B cell (primary cell): ENCODE results near the gene C10orf90. TPM values are rescaled to one million over a fixed set of nuclear protein-coding genes. Genes with fewer than 3 reads are reported as not detected.

Source experiments
- ATAC-seq: fragments of 200-7000 bp; cut with Tn5 transposase; one replicate; pipeline ENCODE4 v1.10.0; 2021; ENCODE audit warnings: low read depth, mild to moderate bottlenecking, moderate number of reproducible peaks, moderate library complexity
- CTCF ChIA-PET: fragments of 350-600 bp; sonication (Branson Sonifier 250); formaldehyde crosslinking; loops from one replicate; lab custom pipeline; 2021; ENCODE audit warnings: antibody characterized with exemption, inconsistent platforms; lab: Charles Lee
- POLR2A ChIA-PET: fragments of 350-600 bp; sonication (Branson Sonifier 250); formaldehyde crosslinking; loops from one replicate; lab custom pipeline; 2021; ENCODE audit warnings: antibody characterized with exemption; lab: Charles Lee
- DNase-seq: peaks from one replicate; pipeline ENCODE4 v3.0.0; 2013
- H2AFZ ChIP-seq: 2 replicates; pipeline ENCODE4 v1.6.1; 2012; ENCODE audit warnings: mild to moderate bottlenecking, low read depth, low read length; ENCODE audit not compliant: insufficient read depth, poor library complexity, severe bottlenecking
- H3K27ac ChIP-seq, 2 donors: 1 replicate in 1 of 2; 2 replicates in 1 of 2; pipeline ENCODE4 v1.5.1; 2012 to 2013; ENCODE audit warnings: low read length in 2 of 2, mild to moderate bottlenecking in 2 of 2, moderate library complexity in 1 of 2
- H3K27me3 ChIP-seq, 4 experiments: fragments of 200-600 bp in 1 of 4; sonication (generic) in 1 of 4; replicated peaks in 1 of 4; 1 replicate in 2 of 4; 2 replicates in 2 of 4; pipeline versions ENCODE4 v1.6.1 to v1.7.0; 2013 to 2016; ENCODE audit warnings: low read length in 3 of 4, mild to moderate bottlenecking in 2 of 4, mixed read lengths in 1 of 4, moderate library complexity in 1 of 4; ENCODE audit not compliant: insufficient read depth in 4 of 4, control insufficient read depth in 3 of 4; ENCODE audit errors: control extremely low read depth in 1 of 4
- H3K36me3 ChIP-seq, 2 experiments: replicated peaks in 1 of 2; 1 replicate in 1 of 2; 2 replicates in 1 of 2; pipeline versions ENCODE4 v1.6.1 to v1.7.1; 2013; ENCODE audit warnings: low read length in 1 of 2; ENCODE audit not compliant: insufficient read depth in 2 of 2, control insufficient read depth in 1 of 2; ENCODE audit errors: control extremely low read depth in 1 of 2, extremely low read depth in 1 of 2
- H3K4me1 ChIP-seq, 2 donors: fragments of 200-600 bp in 1 of 2; sonication (generic) in 1 of 2; 1 replicate in 1 of 2; 2 replicates in 1 of 2; pipeline versions ENCODE4 v1.5.1 to v1.6.1; 2013 to 2017; ENCODE audit warnings: low read length in 2 of 2; ENCODE audit not compliant: control insufficient read depth in 2 of 2, insufficient read depth in 2 of 2
- H3K4me2 ChIP-seq: replicated peaks from 2 replicates; pipeline ENCODE3; 2012; ENCODE audit warnings: mild to moderate bottlenecking, low read depth, low read length; ENCODE audit not compliant: poor library complexity, severe bottlenecking
- H3K4me3 ChIP-seq, 5 experiments: fragments of 200-600 bp in 1 of 5; sonication (generic) in 1 of 5; 1 replicate in 3 of 5; 2 replicates in 2 of 5; pipeline versions ENCODE4 v1.5.1 to v1.7.0; 2011 to 2016; ENCODE audit warnings: low read length in 4 of 5, mild to moderate bottlenecking in 4 of 5, low read depth in 2 of 5, control low read depth in 1 of 5, moderate library complexity in 1 of 5; ENCODE audit not compliant: insufficient read depth in 1 of 5; ENCODE audit errors: control extremely low read depth in 1 of 5, extremely low read depth in 1 of 5
- H3K79me2 ChIP-seq: fragments of 200-600 bp; sonication (generic); one replicate; pipeline ENCODE4 v1.6.0; 2016; ENCODE audit warnings: low read length; ENCODE audit not compliant: control insufficient read depth, insufficient read depth
- H3K9ac ChIP-seq: fragments of 200-600 bp; sonication (generic); 2 replicates; pipeline ENCODE4 v1.6.1; 2017; ENCODE audit warnings: mild to moderate bottlenecking, low read length, moderate library complexity
- H3K9me3 ChIP-seq, 3 donors: one replicate each; pipeline versions ENCODE4 v1.6.1 to v1.7.1; 2013; ENCODE audit warnings: low read length in 2 of 3; ENCODE audit not compliant: control insufficient read depth in 2 of 3, insufficient read depth in 1 of 3; ENCODE audit errors: control extremely low read depth in 1 of 3
- H4K20me1 ChIP-seq: 2 replicates; pipeline ENCODE4 v1.6.0; 2012; ENCODE audit warnings: mild to moderate bottlenecking, low read length; ENCODE audit not compliant: insufficient read depth, control insufficient read depth, poor library complexity, severe bottlenecking
- H3K27ac Mint-ChIP-seq: one replicate; pipeline ENCODE4 v1.8.0; 2021; ENCODE audit warnings: mixed read lengths
- H3K27me3 Mint-ChIP-seq: one replicate; pipeline ENCODE4 v1.8.0; 2021; ENCODE audit warnings: mixed read lengths
- H3K4me1 Mint-ChIP-seq: one replicate; pipeline ENCODE4 v1.8.0; 2021; ENCODE audit warnings: mixed read lengths
- H3K4me3 Mint-ChIP-seq: one replicate; pipeline ENCODE4 v1.8.0; 2021; ENCODE audit warnings: mixed read lengths
- H3K9me3 Mint-ChIP-seq: one replicate; pipeline ENCODE4 v1.8.0; 2022; ENCODE audit warnings: mixed read lengths; ENCODE audit not compliant: insufficient read depth
- EZH2 ChIP-seq: IDR thresholded peaks from 2 replicates; pipeline ENCODE4 v1.6.1; 2012; ENCODE audit warnings: borderline replicate concordance, low read depth, mild to moderate bottlenecking, moderate library complexity, low read length; ENCODE audit not compliant: insufficient read depth, poor library complexity, severe bottlenecking
- WGBS: methylation state at CpG from one replicate; pipeline ENCODE4 v1.1.5; 2013; ENCODE audit warnings: missing lambda C conversion rate; ENCODE audit not compliant: insufficient coverage; 5-methylcytosine and 5-hydroxymethylcytosine counted together
- intact Hi-C: fragments of 100-400 bp; cut with micrococcal nuclease; formaldehyde crosslinking; loops from one replicate; pipeline ENCODE4 v1.10.0; 2022
- polyA plus RNA-seq: library from polyadenylated mRNA; depleted of rRNA; stranded (reverse); fragments of >200 nt; gene quantifications from 2 replicates; pipeline ENCODE4 v1.2.3, GENCODE V29; 2012
- total RNA-seq, 2 donors: library from RNA; stranded (reverse); fragments of 120-200 nt in 1 of 2; gene quantifications; 1 replicate in 1 of 2; 2 replicates in 1 of 2; pipeline versions ENCODE4 v1.2.3 to v1.2.4, GENCODE V29; 2013 to 2022
- TF ChIP-seq, protein P1 (sequence below): fragments of 200-600 bp; IDR thresholded peaks from one replicate; pipeline ENCODE4 v1.8.0; 2022; ENCODE audit warnings: antibody characterized with exemption, mild to moderate bottlenecking

Gene C10orf90
- total and polyA plus RNA-seq, 2 donors (not counting 1 experiment from before 2014, with no cell fraction given): not detected

- Histone ChIP-seq H3K4me3 (no peak overlapping the region), H3K9ac (no peak overlapping the region), H3K79me2 (no peaks in the 10 kb centered on the region), H2AFZ (no peak overlapping the region), H3K36me3 (no peaks in the 10 kb centered on the region), H3K27ac (no peak overlapping the region), H3K9me3 (no peaks in the 10 kb centered on the region), H3K4me2 (no peak overlapping the region), H3K4me1 (no peaks in the 10 kb centered on the region), H4K20me1 (no peaks in the 10 kb centered on the region), H3K27me3 (no peaks in the 10 kb centered on the region)
- ChIA-PET CTCF (interaction anchor here (5.3 kb wide), 1 partner anchor 517 kb away, joined by 80 read pairs; no protein-coding TSS in a partner anchor), POLR2A (no interaction called here)
- TF ChIP-seq, protein P1, sequence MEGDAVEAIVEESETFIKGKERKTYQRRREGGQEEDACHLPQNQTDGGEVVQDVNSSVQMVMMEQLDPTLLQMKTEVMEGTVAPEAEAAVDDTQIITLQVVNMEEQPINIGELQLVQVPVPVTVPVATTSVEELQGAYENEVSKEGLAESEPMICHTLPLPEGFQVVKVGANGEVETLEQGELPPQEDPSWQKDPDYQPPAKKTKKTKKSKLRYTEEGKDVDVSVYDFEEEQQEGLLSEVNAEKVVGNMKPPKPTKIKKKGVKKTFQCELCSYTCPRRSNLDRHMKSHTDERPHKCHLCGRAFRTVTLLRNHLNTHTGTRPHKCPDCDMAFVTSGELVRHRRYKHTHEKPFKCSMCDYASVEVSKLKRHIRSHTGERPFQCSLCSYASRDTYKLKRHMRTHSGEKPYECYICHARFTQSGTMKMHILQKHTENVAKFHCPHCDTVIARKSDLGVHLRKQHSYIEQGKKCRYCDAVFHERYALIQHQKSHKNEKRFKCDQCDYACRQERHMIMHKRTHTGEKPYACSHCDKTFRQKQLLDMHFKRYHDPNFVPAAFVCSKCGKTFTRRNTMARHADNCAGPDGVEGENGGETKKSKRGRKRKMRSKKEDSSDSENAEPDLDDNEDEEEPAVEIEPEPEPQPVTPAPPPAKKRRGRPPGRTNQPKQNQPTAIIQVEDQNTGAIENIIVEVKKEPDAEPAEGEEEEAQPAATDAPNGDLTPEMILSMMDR: no peak
- TF ChIP-seq EZH2: no peak
- Mint-ChIP-seq H3K4me1 (no peaks in the 10 kb centered on the region), H3K4me3 (no peak overlapping the region), H3K27ac (no peak overlapping the region), H3K9me3 (no peaks in the 10 kb centered on the region), H3K27me3 (no peaks in the 10 kb centered on the region)
- intact Hi-C loops: no loop called here
- 97% methylated on average over 3 of the region's 4 CpGs for whole genome bisulfite sequencing
- DNase-seq: no peak
- no peak for ATAC-seq
Observed at GRCh38 chr10:126500185-126500584, 170.3 kb downstream of the C10orf90 start.

GRCh38 chr10:126499744-126500143 is 170.7 kb downstream of the C10orf90 start:
- no peaks in the 10 kb centered on the region for H4K20me1 ChIP-seq
- H3K27ac ChIP-seq: no peak overlapping the region
- no peak overlapping the region for H3K4me3 ChIP-seq
- no peaks in the 10 kb centered on the region for H3K27me3 Mint-ChIP-seq
- H3K4me1 ChIP-seq: no peaks in the 10 kb centered on the region
- no peaks in the 10 kb centered on the region for H3K9me3 Mint-ChIP-seq
- intact Hi-C loops: no loop called here
- H3K36me3 ChIP-seq: no peaks in the 10 kb centered on the region
- no peak overlapping the region for H3K27ac Mint-ChIP-seq
- ChIA-PET CTCF (interaction anchor here (5.3 kb wide), 1 partner anchor 517 kb away, joined by 80 read pairs; no protein-coding TSS in a partner anchor), POLR2A (no interaction called here)
- no peak for TF ChIP-seq EZH2
- TF ChIP-seq, protein P1: no peak
- no peak for ATAC-seq
- H3K4me3 Mint-ChIP-seq: no peak overlapping the region
- H2AFZ ChIP-seq: no peak overlapping the region
- H3K27me3 ChIP-seq: no peaks in the 10 kb centered on the region
- no peak overlapping the region for H3K4me2 ChIP-seq
- no peaks in the 10 kb centered on the region for H3K79me2 ChIP-seq
- H3K9ac ChIP-seq: no peak overlapping the region
- H3K4me1 Mint-ChIP-seq: no peaks in the 10 kb centered on the region
- H3K9me3 ChIP-seq: no peaks in the 10 kb centered on the region
- no peak for DNase-seq
- 100% methylated on average over 1 of the region's 6 CpGs for whole genome bisulfite sequencing
